Measurements from ENCODE around the gene VAV3. TPM values are rescaled to one million over a fixed set of nuclear protein-coding genes. Genes with fewer than 3 reads are reported as not detected.

Gene VAV3
- total RNA-seq, 4 donors from 2014 or later: 44.1 to 123 (median 111) TPM

- no peaks in the 10 kb centered on the region for H3K4me1 ChIP-seq
- no peak for TF ChIP-seq POLR2A (IDR thresholded peaks at IDR 0.05)
- no peak for TF ChIP-seq EP300 (IDR thresholded peaks at IDR 0.05; ENCODE audit: low read depth)
- TF ChIP-seq CTCF (IDR thresholded peaks at IDR 0.05): no peak
- TF ChIP-seq POLR2AphosphoS5 (IDR thresholded peaks at IDR 0.05): no peak
Observed at GRCh38 chr1:107548276-107548675, 416.7 kb downstream of the VAV3 start.

GRCh38 chr1:107547363-107548155, 417.4 kb downstream of the VAV3 start:
- in situ Hi-C loops (cut with MboI; ENCODE audit: low pct_ligation_motif_present in 1 of 4, low pct_unique_long_range_greater_than_20kb in 1 of 4, low sequenced_read_pairs in 3 of 4): loop anchor here in 1 of 4 donors (25.0 kb wide), 1 partner anchor 190 kb away; no protein-coding TSS in a partner anchor
- no peak overlapping the region for H3K27ac ChIP-seq
- intact Hi-C loops (cut with DNase I; ENCODE audit: low total_unique reads): no loop called here
- DNase-seq: no peak
- TF ChIP-seq CTCF (IDR thresholded peaks at IDR 0.05) (no peak), EP300 (IDR thresholded peaks at IDR 0.05; ENCODE audit: low read depth) (no peak), POLR2AphosphoS5 (IDR thresholded peaks at IDR 0.05) (no peak), POLR2A (IDR thresholded peaks at IDR 0.05) (no peak)
- no peaks in the 10 kb centered on the region for H3K9me3 ChIP-seq
- H3K4me3 ChIP-seq: no peak overlapping the region
- H3K27me3 ChIP-seq: no peaks in the 10 kb centered on the region
- no peaks in the 10 kb centered on the region for H3K4me1 ChIP-seq
- no peaks in the 10 kb centered on the region for H3K36me3 ChIP-seq
- 87 to 90% methylated on average over 3 to 4 of the region's 4 CpGs for WGBS, 2 donors (ENCODE audit: low coverage in 1 of 2)

More at GRCh38 chr1:107548276-107548675, 416.7 kb downstream of the VAV3 start:
- intact Hi-C loops (cut with DNase I; ENCODE audit: low total_unique reads): no loop called here
- 71 to 83% methylated on average over 3 of the region's 3 CpGs for WGBS, 2 donors (ENCODE audit: low coverage in 1 of 2)
- DNase-seq: no peak
- in situ Hi-C loops (cut with MboI; ENCODE audit: low pct_ligation_motif_present in 1 of 4, low pct_unique_long_range_greater_than_20kb in 1 of 4, low sequenced_read_pairs in 3 of 4): loop anchor here in 1 of 4 donors (25.0 kb wide), 1 partner anchor 189 kb away; no protein-coding TSS in a partner anchor
- Histone ChIP-seq H3K27ac (no peak overlapping the region), H3K4me3 (no peak overlapping the region), H3K27me3 (no peaks in the 10 kb centered on the region), H3K9me3 (no peaks in the 10 kb centered on the region), H3K36me3 (no peaks in the 10 kb centered on the region)

- Histone ChIP-seq H3K27ac (no peak overlapping the region), H3K4me1 (no peaks in the 10 kb centered on the region), H3K4me3 (no peak overlapping the region), H3K9me3 (no peaks in the 10 kb centered on the region), H3K36me3 (no peaks in the 10 kb centered on the region), H3K27me3 (no peaks in the 10 kb centered on the region)
- in situ Hi-C loops (cut with MboI; ENCODE audit: low pct_ligation_motif_present in 1 of 4, low pct_unique_long_range_greater_than_20kb in 1 of 4, low sequenced_read_pairs in 3 of 4): loop anchor here in 1 of 4 donors (25.0 kb wide), 1 partner anchor 191 kb away; no protein-coding TSS in a partner anchor
- no peak for DNase-seq
- WGBS, 2 donors (ENCODE audit: low coverage in 1 of 2): 90 to 93% methylated on average over 4 of the region's 4 CpGs
- TF ChIP-seq CTCF (IDR thresholded peaks at IDR 0.05) (no peak), POLR2A (IDR thresholded peaks at IDR 0.05) (no peak), POLR2AphosphoS5 (IDR thresholded peaks at IDR 0.05) (no peak), EP300 (IDR thresholded peaks at IDR 0.05; ENCODE audit: low read depth) (no peak)
- intact Hi-C loops (cut with DNase I; ENCODE audit: low total_unique reads): no loop called here
Observed at GRCh38 chr1:107546576-107546975, 418.4 kb downstream of the VAV3 start.

GRCh38 chr1:107545879-107546278, 419.1 kb downstream of the VAV3 start:
- Histone ChIP-seq H3K4me1 (no peaks in the 10 kb centered on the region), H3K4me3 (no peak overlapping the region), H3K36me3 (no peaks in the 10 kb centered on the region), H3K9me3 (no peaks in the 10 kb centered on the region), H3K27me3 (no peaks in the 10 kb centered on the region), H3K27ac (no peak overlapping the region)
- in situ Hi-C loops (cut with MboI; ENCODE audit: low pct_ligation_motif_present in 1 of 4, low pct_unique_long_range_greater_than_20kb in 1 of 4, low sequenced_read_pairs in 3 of 4) (loop anchor here in 1 of 4 donors (25.0 kb wide), 1 partner anchor 191 kb away; no protein-coding TSS in a partner anchor), intact Hi-C loops (cut with DNase I; ENCODE audit: low total_unique reads) (no loop called here)
- TF ChIP-seq POLR2A (IDR thresholded peaks at IDR 0.05): no peak
- no peak for TF ChIP-seq POLR2AphosphoS5 (IDR thresholded peaks at IDR 0.05)
- TF ChIP-seq CTCF (IDR thresholded peaks at IDR 0.05): no peak
- no peak for TF ChIP-seq EP300 (IDR thresholded peaks at IDR 0.05; ENCODE audit: low read depth)
- WGBS, 2 donors (ENCODE audit: low coverage in 1 of 2): 85 to 93% methylated on average over 3 to 4 of the region's 4 CpGs
- DNase-seq: no peak

Measured in transverse colon (tissue), 4 donors.